ENCODE data around the gene ZFY.

The ZFY gene

DNA sequence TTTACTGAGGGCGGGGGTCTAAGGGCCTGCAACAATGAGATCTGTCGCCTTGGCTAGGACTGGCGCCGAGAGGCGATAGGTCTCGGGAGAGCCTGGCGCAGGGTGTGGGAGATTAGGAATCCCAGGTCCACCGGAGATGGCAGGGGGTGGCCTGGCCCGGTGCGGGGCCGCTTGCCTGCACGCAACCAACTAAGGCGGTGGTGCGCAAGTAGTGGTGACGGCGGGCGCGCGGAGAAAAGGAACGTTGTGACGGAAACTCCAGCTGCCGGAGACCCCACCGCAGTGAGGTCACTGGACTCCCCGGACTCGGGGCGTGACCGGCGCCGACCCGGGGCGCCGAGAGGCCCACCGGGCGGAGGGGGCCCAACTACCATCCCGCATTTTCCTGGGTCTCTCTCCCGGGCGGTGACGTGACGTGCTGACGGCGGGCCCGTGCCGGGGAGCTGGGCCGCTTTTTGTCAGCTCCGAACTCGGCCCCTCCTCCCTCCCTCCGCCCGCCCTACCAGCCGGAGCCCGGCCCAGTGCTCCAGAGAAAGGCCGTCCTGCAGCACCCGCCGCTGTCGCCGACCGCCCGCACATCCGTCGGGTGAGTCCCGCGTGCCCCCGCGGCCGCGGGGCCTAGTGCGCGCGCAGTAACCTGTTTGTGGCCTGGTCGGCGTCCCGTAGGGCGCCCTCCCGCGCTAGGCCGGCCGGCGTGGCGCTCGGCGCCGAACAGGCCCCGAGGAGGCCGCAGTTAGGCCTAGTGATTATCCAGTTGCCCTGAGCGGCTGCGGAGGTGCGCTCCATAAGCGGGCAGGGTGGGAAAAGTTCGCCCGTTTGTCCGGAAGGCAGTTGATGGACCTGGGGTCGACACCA, at the start of gene ZFY:
Gene ZFY (plus strand): TSS at position 521 of the 855 bp plus-strand sequence. CDS start 18,556 bp downstream, outside the sequence.
- TF ChIP-seq, protein P1, sequence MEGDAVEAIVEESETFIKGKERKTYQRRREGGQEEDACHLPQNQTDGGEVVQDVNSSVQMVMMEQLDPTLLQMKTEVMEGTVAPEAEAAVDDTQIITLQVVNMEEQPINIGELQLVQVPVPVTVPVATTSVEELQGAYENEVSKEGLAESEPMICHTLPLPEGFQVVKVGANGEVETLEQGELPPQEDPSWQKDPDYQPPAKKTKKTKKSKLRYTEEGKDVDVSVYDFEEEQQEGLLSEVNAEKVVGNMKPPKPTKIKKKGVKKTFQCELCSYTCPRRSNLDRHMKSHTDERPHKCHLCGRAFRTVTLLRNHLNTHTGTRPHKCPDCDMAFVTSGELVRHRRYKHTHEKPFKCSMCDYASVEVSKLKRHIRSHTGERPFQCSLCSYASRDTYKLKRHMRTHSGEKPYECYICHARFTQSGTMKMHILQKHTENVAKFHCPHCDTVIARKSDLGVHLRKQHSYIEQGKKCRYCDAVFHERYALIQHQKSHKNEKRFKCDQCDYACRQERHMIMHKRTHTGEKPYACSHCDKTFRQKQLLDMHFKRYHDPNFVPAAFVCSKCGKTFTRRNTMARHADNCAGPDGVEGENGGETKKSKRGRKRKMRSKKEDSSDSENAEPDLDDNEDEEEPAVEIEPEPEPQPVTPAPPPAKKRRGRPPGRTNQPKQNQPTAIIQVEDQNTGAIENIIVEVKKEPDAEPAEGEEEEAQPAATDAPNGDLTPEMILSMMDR (IDR thresholded peaks at IDR 0.05; ENCODE audit: low read depth, low read length): no peak
- H3K4me3 ChIP-seq (replicated peaks in 1 of 2; ENCODE audit: low read depth in 2 of 2, low read length in 2 of 2): peak within 1 kb of the TSS; percentile 65 to 68
- DNase-seq (ENCODE audit: low read depth in 2 of 2): peak; percentile 65 to 71

DNA sequence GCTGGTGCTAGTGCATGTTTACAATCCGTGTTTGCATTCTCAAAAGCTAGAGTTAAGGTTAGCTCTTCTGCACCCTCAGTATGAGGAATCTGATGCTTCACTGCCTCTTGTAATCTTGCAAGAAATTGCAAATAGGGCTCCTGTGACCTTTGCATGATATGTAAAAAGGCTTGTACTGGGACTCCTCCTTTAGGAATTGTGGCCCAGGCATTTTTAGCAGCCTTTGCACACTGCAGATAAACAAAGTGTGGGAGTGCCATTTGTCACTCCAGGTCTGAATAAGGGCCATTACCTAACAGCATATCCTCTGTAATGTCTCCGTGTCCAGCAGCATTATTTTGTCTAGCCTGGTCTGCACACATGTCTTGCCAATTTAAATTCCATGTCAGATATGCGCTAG, 49.3 kb upstream of the ZFY start:
- no peak overlapping the region for H3K4me3 ChIP-seq (replicated peaks in 1 of 2; ENCODE audit: low read depth in 2 of 2, low read length in 2 of 2)
- DNase-seq (ENCODE audit: low read depth in 2 of 2): no peak
- TF ChIP-seq, protein P1 (IDR thresholded peaks at IDR 0.05; ENCODE audit: low read depth, low read length): no peak

DNA sequence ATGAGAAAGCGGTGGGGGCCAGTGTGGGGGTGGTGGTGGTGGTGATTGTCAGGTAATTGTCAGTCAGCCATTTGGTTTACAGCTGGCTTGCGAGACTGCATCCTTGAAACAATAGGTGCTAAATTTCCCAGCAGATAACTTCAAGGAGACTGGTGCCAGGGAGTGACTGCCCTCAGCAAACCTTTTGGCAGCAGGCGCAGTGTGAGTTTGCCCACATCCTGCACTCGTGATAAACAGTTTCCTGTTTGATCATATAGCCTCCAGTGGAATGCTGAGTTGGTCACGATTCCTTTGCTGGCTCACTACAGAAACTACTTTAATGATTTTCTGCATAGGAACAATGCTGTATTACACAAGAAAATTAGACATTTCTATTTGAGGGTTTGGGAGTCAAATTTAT, 47.8 kb upstream of the ZFY start:
- TF ChIP-seq, protein P1 (IDR thresholded peaks at IDR 0.05; ENCODE audit: low read depth, low read length): no peak
- peak; percentile 75 to 85 for DNase-seq (ENCODE audit: low read depth in 2 of 2)
- H3K4me3 ChIP-seq (replicated peaks in 1 of 2; ENCODE audit: low read depth in 2 of 2, low read length in 2 of 2): no peak overlapping the region

DNA sequence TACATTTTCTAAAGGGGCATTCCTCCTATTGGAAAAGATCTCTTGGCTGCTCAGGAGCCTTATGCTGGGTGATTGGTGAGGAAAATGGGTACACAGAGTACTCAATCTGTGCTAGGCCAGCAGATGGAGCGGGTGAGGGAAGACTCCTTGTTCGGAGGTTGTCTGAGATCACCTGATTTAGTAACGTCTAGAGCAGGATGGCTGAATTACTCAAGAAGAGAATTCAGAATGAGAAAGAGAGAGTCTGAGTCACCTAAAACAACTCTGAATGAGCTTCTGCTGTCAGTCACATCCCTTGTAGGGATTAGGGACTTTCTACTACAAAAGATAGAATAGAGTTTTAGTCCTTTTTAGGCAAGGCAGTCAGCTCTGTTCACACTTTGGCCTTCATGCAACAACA, 47.2 kb upstream of the ZFY start:
- TF ChIP-seq, protein P1 (IDR thresholded peaks at IDR 0.05; ENCODE audit: low read depth, low read length): no peak
- DNase-seq (ENCODE audit: low read depth in 2 of 2): peak; percentile 43 to 86
- no peak overlapping the region for H3K4me3 ChIP-seq (replicated peaks in 1 of 2; ENCODE audit: low read depth in 2 of 2, low read length in 2 of 2)

DNA sequence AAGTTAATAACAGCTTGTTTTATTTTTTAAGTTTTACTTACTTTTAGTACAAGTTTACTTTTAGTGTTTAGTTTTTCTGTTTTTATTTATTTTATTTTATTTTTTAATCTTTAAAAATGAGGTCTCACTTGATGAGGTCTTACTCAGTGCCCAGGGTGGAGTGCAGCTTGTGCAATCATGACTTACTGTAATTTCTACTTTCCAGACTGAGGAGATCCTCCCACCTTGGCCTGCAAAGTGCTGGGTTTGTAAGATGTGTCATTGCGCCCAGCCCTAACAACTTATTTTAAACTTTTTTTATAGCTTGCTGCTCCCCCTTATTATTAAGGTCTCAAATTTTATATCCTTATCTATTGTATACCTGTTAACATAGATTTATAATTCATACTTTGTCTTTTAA, 41.7 kb upstream of the ZFY start:
- TF ChIP-seq, protein P1 (IDR thresholded peaks at IDR 0.05; ENCODE audit: low read depth, low read length): no peak
- no peak overlapping the region for H3K4me3 ChIP-seq (replicated peaks in 1 of 2; ENCODE audit: low read depth in 2 of 2, low read length in 2 of 2)
- DNase-seq (ENCODE audit: low read depth in 2 of 2): peak; percentile 32 to 56

DNA sequence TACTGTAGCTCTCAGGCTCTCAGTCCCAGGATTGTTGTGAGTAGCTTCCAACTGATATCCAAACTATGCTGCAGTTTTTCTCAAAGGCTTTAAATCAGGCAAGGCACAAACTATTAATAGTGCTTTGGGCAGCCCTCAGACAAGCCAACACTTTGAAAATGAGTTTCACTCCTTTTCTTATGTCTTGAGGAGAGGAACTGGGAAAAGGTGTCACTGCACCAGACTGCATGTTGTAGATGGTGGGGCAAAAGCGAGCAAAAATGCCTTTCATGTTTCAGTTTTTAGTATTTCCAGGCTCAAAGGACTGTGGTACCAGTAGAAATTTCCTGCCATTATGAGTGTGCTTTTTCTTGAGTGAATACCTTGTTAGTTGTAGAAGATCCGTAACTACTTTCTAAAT, 39.1 kb upstream of the ZFY start:
- H3K4me3 ChIP-seq (replicated peaks in 1 of 2; ENCODE audit: low read depth in 2 of 2, low read length in 2 of 2): no peak overlapping the region
- TF ChIP-seq, protein P1 (IDR thresholded peaks at IDR 0.05; ENCODE audit: low read depth, low read length): no peak
- DNase-seq (ENCODE audit: low read depth in 2 of 2): peak in 1 of 2 donors; percentile 27

All from cardiac fibroblast (primary cell).